ENCODE data around the gene SNAPC4. TPM values are rescaled to one million over a fixed set of nuclear protein-coding genes. Genes with fewer than 3 reads are reported as not detected.

The SNAPC4 gene
- polyA plus RNA-seq, 2 of the 4 experiments (the other 2 are of a cell fraction) = 2.7 to 10.3 TPM

GRCh38 chr9:136363106-136363948 is 36.6 kb downstream of the SNAPC4 start, which contains the start of gene DNLZ (continued):
- no peak for TF ChIP-seq REST (IDR thresholded peaks at IDR 0.05)
- TF ChIP-seq FOSL2 (IDR thresholded peaks at IDR 0.05) = no peak
- TF ChIP-seq FOSL2 (CRISPR knock-in tag; IDR thresholded peaks at IDR 0.05) = peak; percentile 15; the same call in 1 of the 2 replicates
- peak; percentile 97 for TF ChIP-seq MYC (IDR thresholded peaks at IDR 0.05; ENCODE audit: borderline replicate concordance, low read length)
- no peak for TF ChIP-seq RARB (CRISPR knock-in tag; IDR thresholded peaks at IDR 0.05)
- TF ChIP-seq TFCP2L1 (CRISPR knock-in tag; IDR thresholded peaks at IDR 0.05) = no peak

GRCh38 chr9:136362450-136362784 is 37.6 kb downstream of the SNAPC4 start:
- FAIRE-seq (no peak), ATAC-seq (no peak), DNase-seq (ENCODE audit: low read depth in 1 of 2, low spot score in 1 of 2) (no peak)
- Histone ChIP-seq H3K4me2 (peak overlapping the region; percentile 74), H3K4me3 (no peak overlapping the region), H3K27ac (peak overlapping the region in 1 of 2 experiments; percentile 72; a peak in 3 of 6 replicates), H3K4me1 (peaks cover 13% of the 10 kb centered on the region; the same call in 2 of the 3 replicates), H3K9me3 (no peaks in the 10 kb centered on the region)
- ChIA-PET POLR2A (interaction anchor here (0.5 to 2.4 kb wide), 23 partner anchors 8 to 648 kb away, joined by 3 to 33 read pairs (median 4); partner anchors contain the start of genes ENTR1, PMPCA and SNAPC4), CTCF (interaction anchor here (0.6 to 2.9 kb wide), 23 partner anchors 8 to 334 kb away, joined by 3 to 29 read pairs (median 5); no protein-coding TSS in a partner anchor)
- 77% methylated on average over 5 of the region's 6 CpGs for WGBS (ENCODE audit: missing lambda C conversion rate)
- TF ChIP-seq ZC3H11A (IDR thresholded peaks at IDR 0.05) (no peak), REST (IDR thresholded peaks at IDR 0.05) (no peak), ZNF302 (CRISPR knock-in tag; IDR thresholded peaks at IDR 0.05) (no peak), CHD2 (IDR thresholded peaks at IDR 0.05; ENCODE audit: low read length, partially characterized antibody) (no peak), NFE2L2 (conservative IDR thresholded peaks at IDR 0.05; ENCODE audit: low read length) (no peak), POLR2AphosphoS2 (conservative IDR thresholded peaks at IDR 0.05; ENCODE audit: low read length) (no peak), E2F6 (IDR thresholded peaks at IDR 0.05; ENCODE audit: borderline replicate concordance, low read depth) (no peak), TFCP2L1 (CRISPR knock-in tag; IDR thresholded peaks at IDR 0.05) (no peak), CBX2 (IDR thresholded peaks at IDR 0.05; ENCODE audit: borderline replicate concordance, low read depth) (no peak), HOXB5 (CRISPR knock-in tag; IDR thresholded peaks at IDR 0.05) (no peak), FOSB (CRISPR knock-in tag; IDR thresholded peaks at IDR 0.05) (no peak), MAX (IDR thresholded peaks at IDR 0.05) (no peak), HEYL (CRISPR knock-in tag; IDR thresholded peaks at IDR 0.05) (no peak), MAFK (IDR thresholded peaks at IDR 0.05; ENCODE audit: partially characterized antibody) (no peak), EP300 (IDR thresholded peaks at IDR 0.05) (no peak), NPAS2 (CRISPR knock-in tag; IDR thresholded peaks at IDR 0.05; ENCODE audit: borderline replicate concordance) (no peak), POLR2A (IDR thresholded peaks at IDR 0.05; ENCODE audit: low read length) (no peak), RCOR1 (IDR thresholded peaks at IDR 0.05; ENCODE audit: low read depth, low read length) (no peak), EHF (CRISPR knock-in tag; IDR thresholded peaks at IDR 0.05) (no peak)

Measured in A549 (cell line).